GM18502 (cell line): ENCODE data around the gene PLCB4.

ENCODE experiments used
- ATAC-seq: cut with Tn5 transposase; IDR thresholded peaks from one replicate; pipeline ENCODE4 v1.9.1; 2021; ENCODE audit warnings: mild to moderate bottlenecking; ENCODE audit not compliant: unreplicated experiment, poor library complexity

PLCB4 gene

DNA sequence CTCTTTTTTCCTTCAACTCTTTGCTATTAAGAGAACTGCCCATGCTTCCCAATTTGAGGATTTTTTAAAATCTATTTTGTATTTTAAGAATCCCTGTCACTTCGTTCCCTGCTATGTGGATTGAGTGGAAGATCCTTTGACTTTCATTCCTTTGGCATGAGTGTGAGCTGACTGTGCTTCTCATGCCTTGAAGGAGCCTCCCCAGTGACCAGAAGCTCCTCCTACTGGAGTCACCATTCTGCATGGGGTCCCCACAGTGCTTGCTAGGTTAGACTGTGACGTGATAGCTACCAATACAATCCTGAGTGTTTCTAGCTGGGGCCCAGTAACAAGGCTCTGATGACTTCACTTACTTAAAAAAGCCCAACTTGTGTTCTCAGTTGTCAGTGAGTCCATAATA, 341.1 kb downstream of the PLCB4 start:
- ATAC-seq: no peak

GRCh38 chr20:9411833-9412232, 342.9 kb downstream of the PLCB4 start:
- no peak for ATAC-seq

DNA sequence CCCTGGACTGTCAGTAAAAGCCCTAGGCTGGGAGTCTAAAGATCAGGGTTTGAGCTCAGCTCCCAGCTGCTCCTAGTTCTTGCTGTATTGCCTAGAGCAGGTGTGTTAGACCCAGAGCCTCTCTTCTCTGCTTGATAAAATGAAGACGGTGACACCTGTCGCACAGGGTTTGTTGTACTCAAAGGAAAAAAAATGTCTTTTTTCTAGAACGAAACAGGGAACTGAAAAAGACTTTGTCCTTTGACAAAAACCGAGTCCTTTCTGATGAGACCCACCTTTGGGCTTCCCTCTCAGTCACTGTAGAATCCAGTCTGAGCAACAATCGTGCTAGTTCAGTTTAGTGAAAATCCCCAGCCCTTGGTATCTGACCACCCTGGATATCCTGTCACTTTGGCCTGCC, 343.4 kb downstream of the PLCB4 start:
- ATAC-seq: peak; percentile 85

DNA sequence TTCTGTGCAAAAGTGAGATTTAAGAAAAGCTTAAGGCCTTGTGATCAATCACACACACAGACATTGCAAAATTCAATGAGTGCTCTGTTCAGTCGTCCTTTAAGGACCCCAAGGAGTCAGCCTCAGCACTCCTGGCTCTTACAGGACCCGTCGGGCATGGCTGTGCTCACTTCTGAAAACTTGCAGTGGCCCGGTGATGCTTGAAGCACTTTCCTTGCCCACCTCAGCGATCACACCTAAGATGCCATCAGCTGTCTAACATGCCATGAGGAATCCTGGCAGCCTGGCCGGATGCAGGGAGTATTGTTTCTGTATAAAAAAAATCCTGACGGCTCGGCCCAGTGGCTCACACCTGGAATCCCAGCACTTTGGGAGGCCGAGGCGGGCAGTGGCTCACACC, 344.1 kb downstream of the PLCB4 start:
- ATAC-seq: no peak

- no peak for ATAC-seq
Observed at GRCh38 chr20:9415426-9415825, 346.5 kb downstream of the PLCB4 start.

- ATAC-seq: no peak
Observed at GRCh38 chr20:9416421-9416820, 347.5 kb downstream of the PLCB4 start.

- ATAC-seq: no peak
Observed at GRCh38 chr20:9417665-9418064, 348.8 kb downstream of the PLCB4 start.

DNA sequence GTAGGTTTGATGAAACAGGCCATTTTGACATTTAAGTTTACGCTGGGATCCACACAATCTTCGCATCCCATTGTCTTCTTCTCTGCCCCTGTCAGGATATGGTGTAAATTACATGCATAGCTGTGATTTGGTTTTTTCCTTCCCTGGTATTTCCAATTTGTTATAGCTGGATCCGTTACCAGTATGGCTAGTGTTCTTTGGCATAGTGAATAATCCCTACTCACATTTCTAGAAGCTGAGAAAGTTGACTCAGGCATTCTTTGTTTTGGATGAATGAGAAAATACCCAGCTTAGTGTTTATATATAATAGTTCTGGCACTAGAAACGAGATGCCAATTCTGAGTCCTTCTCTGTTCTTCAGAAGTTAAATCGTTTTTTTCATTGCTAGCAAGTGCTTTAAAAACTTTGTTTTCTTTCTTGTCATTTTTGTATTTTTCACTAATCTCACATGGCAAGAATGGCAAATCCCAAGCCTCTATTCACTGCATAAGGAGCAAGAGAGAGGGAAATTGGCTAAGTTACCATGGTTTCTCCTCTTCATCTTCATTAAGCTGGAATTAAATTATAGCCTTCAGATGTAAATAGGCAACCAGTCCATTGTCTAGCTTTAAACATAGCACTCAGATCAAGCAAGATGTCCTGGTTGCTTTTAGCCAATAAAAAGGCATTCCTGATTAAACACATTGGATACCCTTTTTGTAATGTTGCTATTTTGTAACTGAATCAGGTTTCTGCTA, 353.6 kb downstream of the PLCB4 start:
- no peak for ATAC-seq

GRCh38 chr20:9424551-9424950, 355.7 kb downstream of the PLCB4 start:
- no peak for ATAC-seq

DNA sequence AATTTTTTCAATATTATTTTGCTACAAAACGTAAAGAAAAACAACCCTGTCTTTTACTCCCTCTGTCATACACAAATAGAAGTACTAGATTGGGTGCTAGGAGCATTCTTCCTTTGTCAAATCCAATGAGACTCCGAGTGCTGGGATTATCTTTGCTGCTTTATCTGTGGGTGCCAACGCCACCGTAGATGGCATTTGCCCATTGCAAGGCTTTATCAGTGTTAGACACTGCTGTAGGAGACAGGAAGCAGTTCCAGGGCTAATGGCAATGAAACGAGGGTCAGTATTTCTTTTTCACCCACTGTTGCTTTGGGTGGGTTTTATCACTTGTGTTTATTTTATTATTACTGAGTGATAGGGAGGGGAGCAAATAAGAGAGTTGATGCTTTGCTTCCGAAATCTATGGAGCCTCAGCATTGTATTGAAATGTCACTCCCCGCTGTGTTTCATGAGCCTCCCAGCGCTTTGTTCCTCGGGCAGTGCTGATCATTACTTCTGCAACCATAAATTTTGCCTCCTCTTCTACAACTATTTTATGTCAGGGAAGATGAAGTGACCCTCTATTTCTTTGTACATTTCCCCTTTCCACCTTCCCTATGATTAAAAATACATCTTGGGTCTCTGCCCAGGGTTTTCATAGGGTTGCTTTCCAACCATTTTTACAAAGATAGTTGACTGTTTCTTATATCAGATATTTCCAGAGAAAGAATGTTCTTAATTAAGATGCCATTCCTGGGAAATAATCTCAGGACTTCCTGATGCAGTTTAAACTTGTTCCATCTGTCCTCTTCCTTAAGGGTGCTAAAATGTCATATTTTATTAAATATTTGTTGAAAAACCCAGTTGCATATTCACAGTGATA, 358.8 kb downstream of the PLCB4 start:
- ATAC-seq: no peak

GRCh38 chr20:9428292-9428607, 359.4 kb downstream of the PLCB4 start:
- no peak for ATAC-seq

DNA sequence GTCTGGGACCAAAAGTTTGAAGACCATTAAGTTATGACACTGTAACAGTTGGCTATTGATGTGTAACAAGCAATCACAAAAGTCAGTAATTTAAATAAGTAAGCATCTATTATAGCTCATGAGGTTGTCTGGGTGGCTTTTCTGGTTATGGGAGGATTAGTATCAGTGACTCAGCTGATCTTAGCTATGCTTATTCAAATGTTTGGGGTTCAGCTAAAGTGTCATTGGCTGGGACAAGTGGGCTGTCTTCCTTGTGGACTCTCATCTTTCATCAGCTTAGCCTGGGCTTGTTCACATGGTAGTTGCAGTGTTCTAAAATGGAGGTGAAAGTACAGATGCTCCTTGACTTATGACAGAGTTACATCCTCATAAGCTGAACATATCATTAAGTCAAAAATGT, 370.9 kb downstream of the PLCB4 start:
- no peak for ATAC-seq

- no peak for ATAC-seq
Observed at GRCh38 chr20:9440892-9441291, 372.0 kb downstream of the PLCB4 start.

GRCh38 chr20:9441948-9442347, 373.1 kb downstream of the PLCB4 start:
- no peak for ATAC-seq

DNA sequence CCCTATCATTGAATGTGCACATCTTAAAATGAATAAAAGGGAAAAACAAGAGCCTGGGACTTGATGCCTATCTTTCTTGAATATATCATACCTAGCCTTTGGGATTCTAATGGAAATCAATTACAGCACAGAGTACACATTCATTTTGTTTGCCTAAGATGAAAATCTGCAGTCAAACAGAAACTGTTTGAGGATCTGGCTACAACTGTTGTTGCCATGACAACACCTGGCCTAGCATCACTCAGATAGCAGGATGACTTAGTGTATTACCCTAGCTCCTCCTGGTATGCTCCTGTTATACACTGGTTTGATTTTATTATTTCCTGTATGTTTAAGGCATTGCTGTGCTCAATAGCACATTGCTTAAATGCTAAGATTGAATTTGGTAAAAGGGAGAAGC, 374.0 kb downstream of the PLCB4 start:
- peak; percentile 86 for ATAC-seq

- ATAC-seq: no peak
Observed at GRCh38 chr20:9444921-9445320, 376.0 kb downstream of the PLCB4 start.

GRCh38 chr20:9447182-9447581, 378.3 kb downstream of the PLCB4 start:
- no peak for ATAC-seq

DNA sequence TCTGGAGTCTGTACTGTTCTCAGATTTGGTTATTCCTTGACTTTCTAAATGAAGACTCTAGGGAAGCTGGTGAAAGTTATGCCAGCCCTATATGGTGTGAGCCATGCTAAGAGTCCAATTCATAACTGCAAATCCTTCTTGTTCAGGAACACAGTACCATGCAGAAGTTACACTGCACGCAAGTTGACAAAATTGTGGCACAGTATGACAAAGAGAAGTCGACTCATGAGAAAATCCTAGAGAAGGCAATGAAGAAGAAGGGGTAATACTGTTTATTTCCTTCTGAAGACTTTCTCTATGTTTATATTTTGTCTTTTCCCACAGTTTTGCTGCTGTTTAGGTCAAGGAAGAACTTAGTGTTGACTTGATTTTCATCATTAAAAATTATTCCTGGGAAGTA, 384.3 kb downstream of the PLCB4 start:
- no peak for ATAC-seq

DNA sequence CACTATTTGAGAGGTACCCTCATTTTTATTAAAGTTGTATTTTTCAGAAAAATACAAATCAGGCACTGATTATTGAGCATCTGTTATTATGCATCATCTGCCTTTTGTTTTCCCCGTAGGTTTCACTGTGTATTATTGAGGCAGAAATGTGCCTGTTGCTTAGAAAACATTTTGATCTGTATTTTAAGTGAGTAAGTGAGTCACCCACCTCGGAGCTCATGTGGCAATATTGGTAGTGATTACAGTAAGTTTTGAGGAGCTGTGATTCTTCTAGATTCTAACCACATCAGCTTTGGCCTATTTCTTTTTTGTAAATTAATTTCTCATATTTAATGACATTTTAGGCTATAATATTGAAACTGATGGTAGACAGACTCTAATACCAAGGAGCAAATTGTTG, 385.9 kb downstream of the PLCB4 start:
- ATAC-seq: no peak

- ATAC-seq: peak; percentile 52
Observed at GRCh38 chr20:9457136-9457535, 388.2 kb downstream of the PLCB4 start.

DNA sequence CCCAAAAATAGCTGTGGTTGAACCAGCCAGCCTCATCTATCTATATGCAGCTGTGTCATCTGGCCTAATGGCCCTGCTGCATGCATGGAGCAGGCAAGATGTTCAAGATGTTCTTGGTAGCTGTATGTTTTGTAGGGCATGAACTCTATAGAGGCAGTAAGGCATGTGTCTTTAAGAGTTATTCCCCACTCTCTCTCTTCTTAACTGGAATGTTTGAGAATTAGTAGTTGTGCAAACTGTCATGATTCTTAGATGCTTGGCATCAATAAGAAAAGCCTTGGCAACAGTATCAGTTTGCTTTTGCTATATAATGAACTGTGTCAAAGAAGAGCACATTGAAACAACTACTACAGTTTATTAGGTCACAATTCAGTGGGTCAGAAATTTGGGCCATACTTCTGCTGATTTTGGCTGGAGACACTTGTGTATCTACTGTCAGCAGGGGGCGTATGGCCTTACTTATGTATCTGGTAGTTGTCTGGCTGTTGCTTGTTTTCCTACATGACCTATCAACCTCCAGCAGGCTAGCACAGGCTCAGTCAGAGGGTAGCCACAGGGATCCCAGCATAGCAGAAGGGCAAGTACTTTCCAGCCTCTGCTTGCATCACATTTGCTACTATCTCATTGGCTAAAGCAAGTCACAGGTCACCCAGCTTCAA, 389.4 kb downstream of the PLCB4 start:
- ATAC-seq: peak; percentile 60
